ENCODE data around the gene CCT3. TPM values are rescaled to one million over a fixed set of nuclear protein-coding genes. Genes with fewer than 3 reads are reported as not detected.

Gene CCT3
- total RNA-seq, 1 experiment from 2014 or later, result 451 TPM

- ChIA-PET POLR2A (no interaction called here), CTCF (no interaction called here)
Measured at GRCh38 chr1:156298852-156299357, 39.2 kb downstream of the CCT3 start, which contains the start of gene VHLL. Gene VHLL (minus strand): TSS chr1:156299307. CDS start chr1:156299189, 118 bp downstream.

GRCh38 chr1:156295391-156295947 lies 42.6 kb downstream of the CCT3 start, which contains the start of gene GLMP:
Gene GLMP (minus strand): TSS chr1:156295679. CDS start chr1:156295645, 34 bp downstream.
- Histone ChIP-seq H3K4me3 (ENCODE audit: low read depth in 2 of 2, low read length in 2 of 2) (peak within 1 kb of the TSS; percentile 57 to 86), H3K36me3 (ENCODE audit: control insufficient read depth, insufficient read depth, low read length) (no peaks in the 10 kb centered on the region), H3K27me3 (ENCODE audit: control insufficient read depth, insufficient read depth, low read length) (no peaks in the 10 kb centered on the region), H3K4me1 (ENCODE audit: control insufficient read depth, insufficient read depth, low read length) (peaks cover 18% of the 10 kb centered on the region), H3K9me3 (ENCODE audit: control insufficient read depth, insufficient read depth, low read depth, low read length) (no peaks in the 10 kb centered on the region), H3K27ac (ENCODE audit: low read length) (peak within 1 kb of the TSS; percentile 87)
- ChIA-PET POLR2A (no interaction called here), CTCF (no interaction called here)
- intact Hi-C loops (cut with micrococcal nuclease; ENCODE audit: unreplicated experiment), result no loop called here
- TF ChIP-seq SIN3A (IDR thresholded peaks at IDR 0.05; ENCODE audit: borderline replicate concordance, insufficient read depth, low read depth, low read length) (peak; percentile 74; the same call in 1 of the 2 replicates), CTCF (IDR thresholded peaks at IDR 0.05) (no peak), POLR2AphosphoS5 (IDR thresholded peaks at IDR 0.05; ENCODE audit: low read depth, low read length) (peak; percentile 24; the same call in 1 of the 2 replicates), TCF7L2 (IDR thresholded peaks at IDR 0.05; ENCODE audit: low read depth, low read length) (0 out of 2 replicates have a peak, but pooled peaks have one; percentile 53), REST (IDR thresholded peaks at IDR 0.05; ENCODE audit: insufficient read depth in 1 of 2, low read depth in 2 of 2, low read length in 1 of 2) (no peak)
- in situ Hi-C loops (cut with HindIII; ENCODE audit: low pct_unique_long_range_greater_than_20kb, low sequenced_read_pairs), result no loop called here
- no peak for DNase-seq (ENCODE audit: low read depth, low spot score)
- 0 out of 2 replicates have a peak, but pooled peaks have one; percentile 23 for ATAC-seq
- BruUV-seq (replicated peaks), result no TSS peak

More at GRCh38 chr1:156298852-156299357, 39.2 kb downstream of the CCT3 start, which contains the start of gene VHLL:
- Histone ChIP-seq H3K36me3 (ENCODE audit: control insufficient read depth, insufficient read depth, low read length) (no peaks in the 10 kb centered on the region), H3K27ac (ENCODE audit: low read length) (no peak within 1 kb of the TSS), H3K9me3 (ENCODE audit: control insufficient read depth, insufficient read depth, low read depth, low read length) (no peaks in the 10 kb centered on the region), H3K4me1 (ENCODE audit: control insufficient read depth, insufficient read depth, low read length) (peaks cover 7% of the 10 kb centered on the region; the same call in 1 of the 2 replicates), H3K27me3 (ENCODE audit: control insufficient read depth, insufficient read depth, low read length) (no peaks in the 10 kb centered on the region), H3K4me3 (ENCODE audit: low read depth in 2 of 2, low read length in 2 of 2) (no peak within 1 kb of the TSS)
- intact Hi-C loops (cut with micrococcal nuclease; ENCODE audit: unreplicated experiment) (no loop called here), in situ Hi-C loops (cut with HindIII; ENCODE audit: low pct_unique_long_range_greater_than_20kb, low sequenced_read_pairs) (no loop called here)
- ATAC-seq, result no peak
- TF ChIP-seq SIN3A (IDR thresholded peaks at IDR 0.05; ENCODE audit: borderline replicate concordance, insufficient read depth, low read depth, low read length), result no peak
- no peak for TF ChIP-seq CTCF (IDR thresholded peaks at IDR 0.05)
- no peak for TF ChIP-seq REST (IDR thresholded peaks at IDR 0.05; ENCODE audit: insufficient read depth in 1 of 2, low read depth in 2 of 2, low read length in 1 of 2)
- no peak for TF ChIP-seq TCF7L2 (IDR thresholded peaks at IDR 0.05; ENCODE audit: low read depth, low read length)
- TF ChIP-seq POLR2AphosphoS5 (IDR thresholded peaks at IDR 0.05; ENCODE audit: low read depth, low read length), result no peak
- no peak for DNase-seq (ENCODE audit: low read depth, low spot score)
- no TSS peak for BruUV-seq (replicated peaks)

Data from Panc1 (cell line).